Dermis blood vessel endothelial cell (primary cell): Measurements from ENCODE around the gene CXCL14. TPM values are rescaled to one million over a fixed set of nuclear protein-coding genes. Genes with fewer than 3 reads are reported as not detected.

ENCODE experiments used
- DNase-seq: peaks from one replicate; pipeline ENCODE4 v3.0.0; 2010
- total RNA-seq: library from RNA; depleted of rRNA; stranded (reverse); fragments of >200 nt; gene quantifications from 2 replicates; pipeline ENCODE4 v1.2.3, GENCODE V29; 2014

The CXCL14 gene
- total RNA-seq, 1 donor from 2014 or later, result 0.34 TPM

DNA sequence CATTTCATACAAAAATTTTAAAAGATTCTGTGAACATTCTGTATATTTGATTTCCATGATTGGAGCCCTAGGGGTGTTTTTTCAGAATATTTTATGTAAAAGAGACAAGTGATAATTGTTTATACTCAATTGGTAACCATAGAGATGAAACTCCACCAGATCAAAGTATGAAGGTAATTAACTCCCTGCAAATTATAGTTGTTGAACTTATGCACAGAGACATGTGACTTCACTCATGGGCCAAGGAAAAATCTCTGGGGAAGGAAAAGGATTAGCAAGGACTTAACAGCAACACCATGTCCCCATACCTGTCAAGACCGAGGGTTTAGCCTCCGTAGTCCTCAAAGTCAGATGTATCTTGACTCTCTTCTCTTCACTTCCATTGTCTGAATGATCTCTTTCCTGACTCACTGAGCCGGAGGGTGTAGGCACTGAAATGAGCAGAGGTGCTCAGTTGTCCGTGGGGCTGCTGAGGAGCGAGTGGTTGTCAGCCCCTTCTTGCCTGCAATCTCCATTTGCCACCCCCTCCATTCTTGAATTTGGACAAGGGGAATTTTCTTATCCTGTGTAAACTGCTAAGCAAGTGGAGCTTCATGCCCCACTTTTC, 17.5 kb upstream of the CXCL14 start:
- DNase-seq, result no peak

DNA sequence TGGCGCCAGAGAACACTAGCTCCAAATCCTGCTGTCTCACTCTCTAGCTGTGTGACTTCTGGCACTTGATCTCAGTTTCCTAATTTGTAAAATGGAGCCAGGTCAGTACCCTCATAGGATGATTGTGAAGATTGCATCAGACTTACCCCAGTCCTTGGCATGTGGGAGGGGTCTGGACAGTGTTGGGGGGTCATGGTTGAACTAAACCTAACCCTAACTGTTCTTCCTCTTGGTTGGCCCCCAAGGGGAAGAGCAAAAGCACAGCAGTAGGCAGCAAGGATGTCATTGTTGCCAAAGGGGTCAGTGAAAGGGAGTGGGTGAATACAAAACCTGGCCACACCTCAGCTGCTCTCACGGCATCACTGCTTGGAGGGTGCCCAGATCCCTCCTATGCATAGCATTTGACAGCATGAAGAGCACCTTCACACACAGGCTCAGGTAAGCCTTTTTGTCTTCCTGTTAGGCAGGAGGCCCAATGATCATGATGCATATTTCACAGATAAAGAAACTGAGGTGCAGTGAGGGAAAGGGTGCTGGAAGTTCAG, 15.7 kb upstream of the CXCL14 start:
- no peak for DNase-seq

DNA sequence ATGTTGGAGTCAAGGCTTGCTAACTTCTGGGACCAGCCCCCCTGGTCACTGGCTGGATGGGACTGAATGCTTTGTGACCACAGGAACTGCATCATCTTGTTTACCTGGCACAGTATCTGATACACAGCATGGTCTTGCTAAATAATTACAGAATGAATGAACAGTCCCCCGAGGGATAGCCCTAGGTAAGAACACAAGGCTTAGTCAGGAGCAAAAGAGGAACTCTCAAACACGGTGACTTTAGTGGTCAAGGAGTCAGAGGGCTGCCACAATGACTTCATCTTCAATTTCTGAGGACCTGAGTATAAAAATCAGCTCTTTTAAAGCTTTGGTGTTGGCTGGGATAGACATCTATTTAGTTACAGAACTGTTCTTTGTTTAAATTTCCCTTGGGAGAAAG, 15.1 kb upstream of the CXCL14 start:
- DNase-seq, result no peak

DNA sequence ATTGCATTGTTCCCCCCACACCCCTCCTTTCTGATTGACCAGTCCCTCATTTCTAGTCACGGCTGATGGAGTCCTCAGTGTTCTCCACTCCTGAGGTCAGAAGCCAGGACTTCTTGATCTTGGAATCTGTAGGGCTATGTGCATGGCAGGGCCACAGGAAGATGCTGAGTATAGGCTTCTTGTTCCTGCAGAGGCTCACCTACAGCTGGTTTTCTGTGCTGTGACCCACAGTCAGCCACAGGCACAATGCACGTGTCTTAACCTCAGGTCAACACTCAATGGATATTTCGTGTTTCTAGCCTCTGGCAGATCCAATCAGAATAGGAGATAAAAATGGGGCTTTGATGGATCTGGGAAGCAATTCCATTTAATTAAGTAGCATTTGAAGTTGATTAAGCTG, 14.3 kb upstream of the CXCL14 start:
- no peak for DNase-seq

DNA sequence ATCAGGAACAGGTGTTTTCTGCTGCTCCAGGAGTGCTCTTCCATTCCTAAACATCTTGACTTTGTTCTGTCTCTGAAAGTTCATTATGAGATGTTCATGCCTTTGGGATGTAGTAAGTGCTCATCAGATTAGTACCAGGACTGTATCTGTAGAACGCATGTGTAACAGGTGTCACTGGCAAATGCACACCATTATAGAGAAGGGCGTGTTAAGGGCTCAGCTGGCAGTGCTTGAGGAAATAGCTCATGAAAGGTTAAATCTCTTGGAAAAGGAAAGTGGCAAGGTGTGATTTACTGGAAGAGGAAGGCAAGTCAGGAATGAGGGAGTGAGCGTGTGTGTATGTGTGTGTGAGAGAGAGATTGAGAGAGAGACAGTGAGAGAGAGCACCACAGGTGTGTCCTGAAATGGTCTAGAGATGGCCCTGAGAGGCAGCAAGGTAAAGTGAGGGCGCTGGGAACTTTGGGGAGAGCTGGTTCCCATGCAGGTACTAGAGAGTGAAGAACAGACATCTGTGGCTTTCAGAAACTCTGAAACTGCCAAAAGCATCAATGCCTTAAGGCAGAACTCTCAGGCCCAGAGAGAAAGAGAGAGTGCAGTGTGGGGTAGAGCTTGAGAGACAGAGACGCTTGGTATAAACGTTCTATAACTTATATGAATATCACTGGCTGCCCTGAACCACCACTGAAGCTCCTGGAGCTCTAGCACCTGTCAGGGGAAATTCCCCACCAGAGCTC, 13.7 kb upstream of the CXCL14 start:
- no peak for DNase-seq

DNA sequence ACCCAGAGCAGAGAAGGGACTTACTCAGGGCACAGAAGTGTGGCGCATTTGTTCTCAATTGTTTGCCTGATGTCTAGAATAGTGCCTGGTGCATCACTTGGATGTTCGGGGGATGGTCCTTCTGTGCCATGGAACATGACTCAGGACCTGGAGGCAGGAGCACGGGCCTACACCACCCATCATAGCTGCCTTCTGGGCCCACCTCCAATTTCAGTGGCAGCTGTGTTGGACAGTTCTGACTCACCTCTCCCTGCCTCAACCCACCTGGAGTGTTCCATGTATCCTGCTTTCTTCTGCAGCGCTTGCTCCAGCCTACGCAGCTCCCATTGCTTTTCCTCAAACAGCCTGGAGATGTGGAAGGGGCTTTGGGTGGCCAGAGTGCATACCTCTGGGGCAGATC, 12.5 kb upstream of the CXCL14 start:
- no peak for DNase-seq

DNA sequence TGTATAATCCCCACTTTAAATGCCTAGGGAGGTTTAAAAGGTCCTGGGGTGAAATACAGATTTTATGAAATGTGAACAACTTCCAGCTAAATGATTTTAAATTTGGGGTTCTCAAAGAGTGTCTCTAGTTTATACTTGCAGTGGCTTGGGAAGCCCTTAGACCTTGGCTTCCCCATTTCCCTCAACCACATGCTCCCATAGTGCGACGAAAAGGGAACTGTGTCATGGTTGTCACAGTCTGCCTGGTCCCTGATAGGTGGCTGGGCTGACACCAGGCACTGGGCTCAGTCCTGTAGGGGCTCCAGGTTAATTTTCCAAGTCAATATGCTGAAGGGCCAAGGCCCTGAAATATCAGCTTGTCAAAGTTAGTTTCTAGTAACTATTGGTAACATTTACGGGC, 10.4 kb upstream of the CXCL14 start:
- no peak for DNase-seq

DNA sequence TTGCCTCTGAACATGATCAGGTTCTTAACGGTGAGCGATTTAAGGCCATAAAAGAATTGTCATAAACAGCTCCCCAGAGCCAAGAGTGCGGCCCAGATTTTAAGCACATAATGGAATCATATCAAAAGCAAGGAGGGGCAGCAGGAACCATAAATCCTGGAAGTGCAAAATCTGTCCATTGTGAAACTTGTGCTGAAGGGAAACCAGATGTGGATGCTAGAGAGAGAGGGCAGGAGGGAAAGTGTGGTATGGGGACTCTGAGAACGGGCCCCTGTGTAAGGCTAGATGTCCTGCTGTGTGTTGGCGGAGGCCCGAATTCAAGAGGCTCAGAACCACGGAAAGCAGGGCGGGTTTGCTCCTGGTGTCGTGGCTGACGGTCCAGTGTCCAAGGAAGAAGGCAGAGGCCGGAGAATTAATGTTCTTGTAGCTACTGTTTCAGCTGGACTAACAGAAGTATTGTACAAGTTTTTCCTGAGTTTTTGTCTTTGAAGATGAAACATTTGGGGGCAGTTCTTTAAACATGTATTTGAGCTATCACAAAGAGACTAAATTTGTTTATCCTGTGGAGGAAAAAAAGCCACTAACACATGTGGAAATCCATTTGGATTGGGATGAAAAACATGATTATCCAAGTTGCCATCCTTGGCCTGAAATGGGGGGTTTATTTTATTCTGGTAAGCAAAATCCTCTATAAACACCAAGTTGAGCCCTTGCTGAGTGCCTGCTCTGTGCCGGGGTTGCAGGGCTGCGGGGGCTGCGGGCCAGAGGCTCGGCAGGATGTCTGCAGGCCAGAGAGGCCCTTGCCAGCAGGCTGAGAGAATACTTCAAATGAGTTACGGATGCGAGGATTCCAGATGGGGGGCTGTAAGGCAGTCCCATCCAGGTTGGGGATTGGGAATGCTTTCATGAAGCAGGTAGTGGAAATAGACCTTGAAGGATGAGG, 9.2 kb upstream of the CXCL14 start:
- DNase-seq, result no peak

DNA sequence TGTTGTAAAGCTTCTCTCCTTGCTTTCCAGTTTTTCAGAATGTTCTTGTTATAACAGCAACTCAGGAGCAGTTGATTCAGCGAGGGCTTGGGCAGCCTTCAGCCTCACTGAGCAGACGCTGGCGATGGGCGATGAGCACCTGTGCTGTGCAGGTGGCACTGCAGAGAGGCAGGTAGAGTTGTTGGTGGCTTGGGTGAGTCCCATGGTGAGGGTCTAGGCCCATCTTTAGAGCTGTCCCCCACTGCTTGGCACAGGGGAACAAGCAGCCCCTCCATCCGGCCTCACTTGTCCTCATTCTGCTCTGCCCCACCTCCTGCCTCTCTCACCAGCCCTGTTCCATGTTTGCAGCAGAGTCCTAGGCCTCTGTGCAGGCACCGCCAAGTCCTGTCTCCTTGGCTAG, 6.1 kb upstream of the CXCL14 start:
- no peak for DNase-seq

DNA sequence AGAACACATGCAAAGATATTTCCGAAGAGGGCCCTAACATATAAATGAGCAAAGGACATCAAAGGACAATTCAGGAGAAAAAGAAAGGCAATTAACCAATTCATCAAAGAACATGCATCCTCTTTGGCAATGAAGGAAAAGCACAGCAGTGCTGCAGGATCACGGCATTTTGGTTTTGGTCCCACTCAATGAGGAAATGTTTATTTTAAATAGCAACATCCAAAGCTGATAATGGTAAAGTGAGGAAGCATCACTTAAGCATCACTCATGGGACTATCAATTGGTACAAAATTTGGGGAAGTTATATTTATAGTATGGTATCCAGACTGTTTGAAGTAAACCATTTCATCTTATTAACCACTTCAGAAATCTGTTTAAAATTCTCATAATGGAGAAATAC, 5.5 kb upstream of the CXCL14 start:
- DNase-seq, result no peak

DNA sequence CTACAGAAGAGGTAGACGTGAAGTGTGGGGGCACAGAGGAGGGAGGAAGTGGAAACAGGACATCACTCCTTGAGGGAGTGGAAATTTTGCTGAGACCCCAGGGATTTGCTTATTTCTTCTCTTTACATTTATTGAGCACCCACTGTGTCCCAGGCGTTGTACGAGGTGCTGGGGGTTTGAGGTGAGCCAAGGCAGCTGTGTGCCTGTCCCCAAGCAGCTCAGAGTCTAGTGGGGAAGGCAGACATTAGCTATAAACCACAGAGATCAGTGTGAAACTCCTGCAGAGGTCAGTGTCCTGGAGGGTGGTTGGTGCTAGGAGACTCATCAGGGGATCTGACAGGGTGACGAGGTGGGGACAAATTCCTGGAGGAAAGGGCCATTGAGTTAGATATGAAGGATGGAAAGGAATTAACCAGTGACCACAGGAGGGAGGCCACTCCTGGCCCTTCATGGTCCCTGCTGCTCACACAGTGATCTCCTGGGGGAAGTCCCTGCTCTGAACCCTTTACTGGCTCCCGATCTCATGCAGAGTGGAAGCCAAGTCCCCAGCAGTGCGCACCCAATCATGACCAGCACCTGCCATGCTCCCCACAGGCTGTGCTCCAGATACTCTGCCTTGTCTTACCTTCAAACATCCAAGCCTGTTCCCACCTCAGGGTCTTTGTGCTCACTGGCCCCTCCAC, 3.4 kb upstream of the CXCL14 start:
- DNase-seq, result no peak

DNA sequence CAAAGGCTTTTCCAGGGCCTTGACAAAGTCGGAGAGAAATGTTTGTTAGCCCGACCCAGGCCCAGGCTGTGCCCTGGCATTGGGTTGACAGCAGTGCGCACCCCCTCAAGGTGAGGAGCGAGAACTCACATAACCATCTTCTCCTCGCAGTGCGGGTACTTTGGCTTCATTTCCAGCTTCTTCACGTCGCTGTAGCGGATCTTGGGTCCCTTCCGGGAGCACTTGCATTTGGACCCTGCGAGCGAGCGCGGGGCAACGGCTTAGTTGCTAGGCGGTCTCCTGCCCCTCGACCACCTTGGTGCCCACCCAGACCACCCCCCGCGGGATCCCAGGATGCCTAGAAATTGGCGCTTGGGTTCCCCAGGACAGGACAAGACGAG, 496 bp downstream of the CXCL14 start:
- no peak for DNase-seq

DNA sequence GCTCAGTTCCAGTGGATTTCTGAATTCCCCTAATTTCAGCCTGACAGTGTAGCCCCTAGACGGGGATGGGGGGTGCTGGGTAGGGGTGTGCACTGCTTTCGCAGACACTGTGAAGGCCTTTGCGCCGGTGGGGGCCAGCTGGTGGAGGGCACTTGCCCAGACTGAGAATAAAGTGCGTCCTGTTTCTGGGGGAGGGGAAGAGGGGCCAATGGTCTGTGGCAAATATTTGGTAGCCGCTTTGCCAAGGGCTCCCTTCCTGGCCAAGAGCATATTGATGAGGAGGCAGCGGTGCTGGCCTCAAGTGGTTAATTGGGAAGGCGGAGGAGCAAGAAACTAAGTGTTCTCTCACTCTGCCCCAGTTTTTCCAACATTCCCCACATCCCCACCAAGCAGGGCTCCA, 1.4 kb downstream of the CXCL14 start:
- DNase-seq, result no peak

DNA sequence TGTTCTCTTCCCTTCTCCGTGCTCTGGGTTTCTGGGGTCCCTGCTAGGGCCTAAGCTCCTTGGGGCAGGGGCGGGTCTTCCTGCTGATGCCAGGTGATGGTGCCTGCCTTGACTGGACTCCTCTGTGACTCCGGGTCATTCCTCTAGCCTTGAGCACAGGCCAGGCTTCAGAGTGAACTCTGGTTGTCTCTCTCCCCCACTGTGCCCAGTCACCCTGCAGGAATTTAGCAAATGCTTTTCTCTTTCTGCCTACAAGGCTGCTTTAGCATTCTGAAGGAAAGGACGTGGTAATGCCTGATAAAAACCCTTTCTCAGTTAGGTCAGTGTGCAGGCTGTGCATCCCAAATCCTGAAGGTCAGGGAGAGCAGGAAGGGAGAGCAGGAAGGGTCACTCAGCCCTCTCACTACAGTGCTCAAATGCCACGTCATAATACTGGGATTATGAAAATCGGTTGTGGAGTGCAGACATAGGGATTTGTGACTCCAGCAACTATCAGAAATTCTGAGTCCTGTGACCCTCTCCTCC, 2.7 kb downstream of the CXCL14 start:
- DNase-seq, result no peak

DNA sequence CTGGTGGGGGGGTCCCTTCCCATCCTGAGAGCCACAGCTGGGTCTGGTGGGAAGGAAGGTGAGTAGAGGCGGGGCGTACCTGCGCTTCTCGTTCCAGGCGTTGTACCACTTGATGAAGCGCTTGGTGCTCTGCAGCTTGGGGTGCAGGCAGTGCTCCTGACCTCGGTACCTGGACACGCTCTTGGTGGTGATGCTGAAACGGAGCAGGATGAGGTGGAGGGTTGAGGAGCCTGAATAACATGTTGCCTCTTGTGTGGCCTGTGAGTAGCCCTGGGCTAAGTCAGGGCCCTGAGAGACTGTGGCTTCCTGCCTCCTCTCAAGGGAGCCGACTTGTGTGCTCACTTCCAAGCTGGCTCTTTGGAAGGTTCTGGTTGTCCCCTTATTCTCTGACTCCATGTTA, 4.3 kb downstream of the CXCL14 start:
- no peak for DNase-seq

DNA sequence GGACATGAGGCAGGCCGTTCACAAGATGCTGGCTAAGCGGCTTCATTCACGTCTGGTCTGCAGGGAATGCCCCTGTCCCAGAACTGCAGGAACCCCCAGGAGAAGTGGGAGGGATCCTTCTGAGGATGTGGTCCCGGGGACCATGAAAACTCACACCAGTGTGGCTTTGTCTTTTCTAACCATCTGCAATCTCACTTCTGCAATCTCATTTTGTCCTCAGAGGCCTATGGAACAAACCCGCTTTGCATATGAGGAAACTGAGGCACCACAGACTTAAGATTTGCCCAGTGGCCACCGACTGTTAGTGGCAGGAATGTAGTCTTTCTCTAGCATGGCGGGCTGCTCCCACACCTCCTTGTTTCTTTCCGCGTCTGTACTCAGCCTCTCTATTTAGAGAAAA, 6.9 kb downstream of the CXCL14 start:
- no peak for DNase-seq

DNA sequence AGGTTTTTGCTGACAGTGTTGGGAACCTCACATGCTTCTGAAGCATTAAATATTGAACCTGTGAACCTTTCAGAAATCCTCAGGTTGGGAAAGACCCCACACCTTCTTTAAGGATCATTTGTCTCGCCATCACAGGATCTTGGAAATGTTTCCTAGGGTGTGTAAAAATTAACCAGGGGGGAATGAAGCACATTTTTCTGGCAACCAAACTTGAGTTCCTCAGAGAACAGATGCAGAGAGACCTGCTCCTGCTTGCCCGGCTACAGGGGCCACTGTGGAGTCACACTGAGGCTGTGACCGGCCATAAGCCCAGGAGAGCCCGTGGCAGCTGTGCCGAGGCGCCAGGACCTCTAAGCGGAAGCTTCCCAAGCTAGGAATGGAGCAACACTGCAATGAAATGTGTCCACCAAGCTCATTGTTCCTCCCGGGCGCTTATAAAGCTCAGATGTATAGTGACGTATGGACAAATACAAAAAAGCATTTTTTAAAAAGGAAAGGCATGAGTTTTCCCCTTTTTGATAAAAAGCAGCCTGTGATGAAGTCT, 7.7 kb downstream of the CXCL14 start:
- DNase-seq, result no peak

DNA sequence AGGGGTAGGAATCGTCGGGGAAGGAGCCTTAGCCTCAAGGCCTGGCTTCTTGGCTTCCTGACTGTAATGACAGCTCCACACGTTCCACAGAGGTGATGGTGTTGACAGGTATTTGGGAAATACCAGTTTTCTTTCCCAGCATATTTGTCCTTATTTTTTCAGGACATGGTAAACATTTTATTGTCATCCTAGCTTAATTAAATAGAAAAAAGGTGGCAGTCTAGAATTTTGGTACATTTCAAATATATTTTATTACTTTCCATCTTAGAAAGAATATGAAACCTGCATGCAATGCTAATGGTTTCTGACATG, 8.4 kb downstream of the CXCL14 start:
- DNase-seq, result no peak

DNA sequence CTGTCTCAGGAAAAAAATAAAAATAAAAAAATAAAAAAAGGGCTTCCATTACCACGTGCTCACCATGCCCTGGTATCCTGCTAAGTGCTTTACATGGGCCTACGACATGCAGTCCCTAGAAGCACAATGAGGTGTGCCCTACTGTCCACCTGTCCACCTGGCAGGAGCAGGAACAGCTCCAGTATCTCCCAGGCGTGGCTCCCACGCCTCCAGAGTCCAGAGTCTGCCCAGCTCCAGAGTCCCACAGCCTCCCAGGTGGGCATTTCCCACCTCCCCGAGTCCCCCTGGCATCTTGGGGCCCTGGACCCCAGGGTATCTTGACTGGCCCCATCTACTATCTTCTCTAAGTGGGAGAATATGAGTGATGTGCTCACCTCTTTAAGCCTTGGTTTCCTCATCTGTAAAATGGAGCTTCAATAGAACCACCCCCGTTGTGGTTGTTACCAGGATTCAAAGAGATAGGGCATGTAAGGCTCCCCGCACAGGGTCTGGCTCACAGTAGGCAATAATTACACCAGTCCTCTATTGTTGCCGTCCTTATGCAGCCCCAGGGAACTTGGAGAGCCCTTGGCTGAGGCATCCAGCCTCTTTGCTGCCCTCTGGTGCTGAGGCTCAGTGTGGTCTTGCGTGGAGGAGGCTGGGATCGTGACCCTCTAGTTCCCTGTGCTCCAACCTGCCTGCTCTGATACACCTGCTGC, 8.9 kb downstream of the CXCL14 start:
- peak; percentile 71 for DNase-seq

DNA sequence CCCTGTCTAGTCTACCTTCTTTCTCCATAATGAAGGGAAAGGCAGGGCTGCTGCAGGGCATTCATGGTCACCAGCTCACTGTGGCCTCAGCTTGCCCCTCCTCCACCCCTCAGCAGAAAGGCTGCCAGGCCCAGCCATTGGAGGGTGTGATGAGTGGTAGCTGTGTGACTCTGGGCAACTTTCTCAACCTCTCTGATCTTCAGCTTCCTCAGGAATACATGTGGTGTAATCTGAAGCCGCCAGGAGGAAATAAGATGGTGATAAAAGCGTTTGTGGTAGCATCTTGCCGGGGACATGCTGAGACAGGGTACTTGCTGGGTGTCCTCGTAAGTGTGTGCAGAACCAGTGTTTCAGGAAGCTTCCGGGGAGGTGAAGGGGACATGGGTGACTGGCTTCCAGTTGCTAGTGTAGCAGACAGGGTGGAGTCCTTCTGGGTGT, 9.8 kb downstream of the CXCL14 start:
- no peak for DNase-seq

DNA sequence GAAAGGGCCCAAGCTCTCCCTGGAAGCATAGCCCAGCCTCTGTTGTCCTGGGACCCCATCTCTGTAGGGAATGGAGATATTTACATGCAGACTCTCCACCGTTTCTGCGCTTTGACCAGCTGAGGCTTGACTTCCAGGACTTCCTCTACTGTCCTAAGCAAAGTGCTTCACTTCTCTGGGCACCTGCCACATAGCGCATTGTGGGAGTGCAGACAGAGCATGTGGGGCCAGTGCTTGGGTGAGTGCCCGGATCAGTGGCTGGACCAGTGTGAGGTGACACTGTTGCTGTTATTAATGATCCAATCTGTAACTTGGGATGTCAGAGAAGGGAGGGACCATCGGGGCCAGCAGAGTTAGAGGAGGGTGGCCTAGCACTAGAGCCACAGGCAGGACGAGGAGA, 10.5 kb downstream of the CXCL14 start:
- no peak for DNase-seq

DNA sequence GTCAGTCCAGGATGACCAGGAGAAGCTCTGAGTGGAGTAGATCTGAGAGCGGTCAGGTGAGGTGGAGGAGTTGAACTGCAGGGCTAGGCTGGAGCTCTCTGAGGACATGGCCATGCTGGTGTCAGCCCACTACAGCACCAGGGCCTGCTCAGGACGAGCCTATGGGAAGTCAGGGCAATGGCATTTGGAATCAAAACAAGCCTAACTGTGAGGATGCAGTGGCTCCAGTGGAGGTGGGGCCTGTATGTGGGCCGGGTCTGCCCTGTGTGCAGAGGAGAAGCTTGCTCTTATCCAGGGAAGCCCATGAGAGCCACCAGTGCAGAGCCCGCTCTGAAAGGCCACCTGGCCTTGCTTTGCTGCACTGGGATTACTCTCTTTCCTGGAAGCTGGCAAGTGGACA, 11.1 kb downstream of the CXCL14 start:
- DNase-seq, result no peak
